Measurements from ENCODE around the gene KAT2A.

Gene KAT2A

GRCh38 chr17:42090964-42091790 is 30.0 kb downstream of the KAT2A start:
- DNase-seq: no peak

- DNase-seq: no peak
These were observed 32.4 kb downstream of the KAT2A start for GRCh38 chr17:42088736-42089135.

GRCh38 chr17:42087736-42088705 is 33.1 kb downstream of the KAT2A start:
- DNase-seq: peak; percentile 72

- DNase-seq: no peak
These were observed 34.0 kb downstream of the KAT2A start for GRCh38 chr17:42087042-42087701.

GRCh38 chr17:42081516-42082129 is 39.5 kb downstream of the KAT2A start:
- DNase-seq: no peak

- DNase-seq: no peak
These were observed 41.6 kb downstream of the KAT2A start for GRCh38 chr17:42079541-42079940.

GRCh38 chr17:42078396-42079043 is 42.6 kb downstream of the KAT2A start:
- DNase-seq: no peak

GRCh38 chr17:42077755-42078154 is 43.4 kb downstream of the KAT2A start:
- DNase-seq: no peak

GRCh38 chr17:42076797-42077559 is 44.2 kb downstream of the KAT2A start:
- DNase-seq: no peak

- no peak for DNase-seq
These were observed 45.4 kb downstream of the KAT2A start for GRCh38 chr17:42075789-42076188.

- DNase-seq: no peak
These were observed 48.6 kb downstream of the KAT2A start for GRCh38 chr17:42072323-42073187.

- no peak for DNase-seq
These were observed 49.4 kb downstream of the KAT2A start for GRCh38 chr17:42071810-42072209.

GRCh38 chr17:42068979-42069378 is 52.2 kb downstream of the KAT2A start:
- no peak for DNase-seq

GRCh38 chr17:42067371-42068091 is 53.6 kb downstream of the KAT2A start:
- peak; percentile 68 for DNase-seq

- DNase-seq: no peak
These were observed 56.0 kb downstream of the KAT2A start for GRCh38 chr17:42065201-42065600.
